Loucy (cell line): ENCODE measurements around the gene RTCA.
"Not testable (repeated sequence)": the region's sequence is repeated elsewhere in the genome, so short reads cannot be mapped to it uniquely, and the experiment has no call there.

Experiments
- H2AFZ ChIP-seq: fragments of 200-600 bp; sonication (generic); 2 replicates; pipeline ENCODE4 v1.6.0; 2016; ENCODE audit warnings: antibody characterized with exemption, mild to moderate bottlenecking, low read length, moderate library complexity
- H3F3A ChIP-seq: fragments of 200-600 bp; 2 replicates; pipeline ENCODE4 v1.6.0; 2016; ENCODE audit warnings: antibody characterized with exemption, low read depth, mild to moderate bottlenecking
- H3K27me3 ChIP-seq: fragments of 200-600 bp; sonication (generic); 2 replicates; pipeline ENCODE4 v1.6.1; 2014; ENCODE audit warnings: low read length, mild to moderate bottlenecking; ENCODE audit not compliant: insufficient read depth, poor library complexity, severe bottlenecking
- H3K36me3 ChIP-seq: fragments of 200-600 bp; sonication (generic); 2 replicates; pipeline ENCODE4 v1.6.1; 2016; ENCODE audit warnings: low read length; ENCODE audit not compliant: insufficient read depth
- H3K4me1 ChIP-seq: fragments of 200-600 bp; sonication (generic); 2 replicates; pipeline ENCODE4 v1.5.1; 2014; ENCODE audit warnings: low read length, mild to moderate bottlenecking; ENCODE audit not compliant: insufficient read depth, poor library complexity, severe bottlenecking
- H3K4me2 ChIP-seq: fragments of 200-600 bp; sonication (generic); 2 replicates; pipeline ENCODE4 v1.6.0; 2014; ENCODE audit warnings: antibody characterized with exemption, low read length, low read depth, mild to moderate bottlenecking; ENCODE audit not compliant: poor library complexity, severe bottlenecking
- H3K4me3 ChIP-seq: fragments of 200-600 bp; sonication (generic); 2 replicates; pipeline ENCODE4 v1.5.1; 2014; ENCODE audit warnings: low read length, mild to moderate bottlenecking, mixed read lengths; ENCODE audit not compliant: poor library complexity, severe bottlenecking
- H3K79me2 ChIP-seq: fragments of 200-600 bp; sonication (generic); 2 replicates; pipeline ENCODE4 v1.6.1; 2014; ENCODE audit warnings: low read length; ENCODE audit not compliant: insufficient read depth
- H3K9ac ChIP-seq: fragments of 200-600 bp; sonication (generic); 2 replicates; pipeline ENCODE4 v1.6.0; 2014; ENCODE audit warnings: mild to moderate bottlenecking, low read depth, low read length, moderate library complexity; ENCODE audit not compliant: poor library complexity, severe bottlenecking
- H3K9me2 ChIP-seq: fragments of 200-600 bp; sonication (generic); replicated peaks from 2 replicates; pipeline ENCODE4 v1.6.1; 2016; ENCODE audit warnings: low read depth, low read length, mixed read lengths
- H3K9me3 ChIP-seq: fragments of 200-600 bp; sonication (generic); 2 replicates; pipeline ENCODE4 v1.6.1; 2014; ENCODE audit warnings: mild to moderate bottlenecking, antibody characterized with exemption, low read length, low read depth; ENCODE audit not compliant: insufficient read depth
- H4K20me1 ChIP-seq: fragments of 200-600 bp; sonication (generic); 2 replicates; pipeline ENCODE4 v1.6.0; 2014; ENCODE audit warnings: antibody characterized with exemption, low read length, mild to moderate bottlenecking; ENCODE audit not compliant: insufficient read depth, poor library complexity, severe bottlenecking
- EZH2phosphoT487 ChIP-seq: fragments of 200-600 bp; IDR thresholded peaks from 2 replicates; pipeline ENCODE4 v1.6.1; 2018; ENCODE audit warnings: antibody characterized with exemption, mild to moderate bottlenecking, moderate library complexity, borderline replicate concordance
- TF ChIP-seq, protein P1 (sequence below): fragments of 200-600 bp; sonication (generic); conservative IDR thresholded peaks from 2 replicates; pipeline ENCODE4 v1.5.1; 2014; ENCODE audit warnings: mild to moderate bottlenecking, antibody characterized with exemption, low read length

Gene RTCA

DNA sequence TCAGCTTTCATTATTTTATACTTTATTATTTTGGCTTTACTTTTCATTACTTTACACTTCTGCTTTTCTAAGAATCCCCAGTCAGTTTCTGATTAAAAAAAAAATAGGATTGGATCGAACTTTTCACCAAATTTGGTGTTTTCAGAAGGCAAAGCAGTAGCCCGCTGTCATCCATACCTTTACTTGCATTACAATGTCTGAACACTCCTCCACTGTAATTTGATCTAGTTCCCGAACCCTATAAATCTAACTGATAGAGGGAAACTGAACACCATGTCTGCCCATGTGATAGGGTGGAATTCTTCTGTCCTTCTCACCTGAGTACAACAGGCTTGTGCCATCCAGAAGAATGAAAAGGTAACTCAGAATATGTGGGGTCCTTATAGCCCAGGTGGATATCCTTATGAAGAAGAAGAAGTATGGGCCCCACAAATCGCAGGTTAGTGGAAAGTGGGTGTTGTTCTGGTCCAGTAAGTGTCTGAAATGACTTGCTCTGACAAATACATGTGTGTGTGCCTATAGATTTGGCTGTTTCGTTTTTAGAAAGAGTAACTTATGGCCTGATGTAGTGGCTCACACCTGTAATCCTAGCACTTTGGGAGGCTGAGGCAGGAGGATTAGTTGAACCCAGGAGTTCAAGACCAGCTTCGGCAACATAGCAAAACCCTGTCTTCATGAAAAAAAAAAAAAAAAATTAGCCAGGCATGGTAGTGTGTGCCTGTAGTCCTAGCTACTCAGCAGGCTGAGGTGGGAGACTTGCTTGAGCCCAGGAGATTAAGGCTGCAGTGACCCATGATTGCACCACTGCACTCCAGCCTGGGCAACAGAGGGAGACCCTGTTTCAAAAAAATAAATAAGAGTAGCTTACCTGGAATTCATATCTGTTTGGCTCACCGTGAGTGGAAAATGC lies 59.7 kb downstream of the RTCA start:
- Histone ChIP-seq H3K4me1 (no peaks in the 10 kb centered on the region), H3K9ac (no peak overlapping the region), H3K27me3 (no peaks in the 10 kb centered on the region), H3K4me3 (no peak overlapping the region), H2AFZ (no peak overlapping the region), H3K79me2 (no peaks in the 10 kb centered on the region), H3K9me3 (no peaks in the 10 kb centered on the region), H3K36me3 (no peaks in the 10 kb centered on the region), H3K4me2 (no peak overlapping the region), H3K9me2 (no peaks in the 10 kb centered on the region), H4K20me1 (no peaks in the 10 kb centered on the region), H3F3A (no peaks in the 10 kb centered on the region)
- TF ChIP-seq, protein P1, sequence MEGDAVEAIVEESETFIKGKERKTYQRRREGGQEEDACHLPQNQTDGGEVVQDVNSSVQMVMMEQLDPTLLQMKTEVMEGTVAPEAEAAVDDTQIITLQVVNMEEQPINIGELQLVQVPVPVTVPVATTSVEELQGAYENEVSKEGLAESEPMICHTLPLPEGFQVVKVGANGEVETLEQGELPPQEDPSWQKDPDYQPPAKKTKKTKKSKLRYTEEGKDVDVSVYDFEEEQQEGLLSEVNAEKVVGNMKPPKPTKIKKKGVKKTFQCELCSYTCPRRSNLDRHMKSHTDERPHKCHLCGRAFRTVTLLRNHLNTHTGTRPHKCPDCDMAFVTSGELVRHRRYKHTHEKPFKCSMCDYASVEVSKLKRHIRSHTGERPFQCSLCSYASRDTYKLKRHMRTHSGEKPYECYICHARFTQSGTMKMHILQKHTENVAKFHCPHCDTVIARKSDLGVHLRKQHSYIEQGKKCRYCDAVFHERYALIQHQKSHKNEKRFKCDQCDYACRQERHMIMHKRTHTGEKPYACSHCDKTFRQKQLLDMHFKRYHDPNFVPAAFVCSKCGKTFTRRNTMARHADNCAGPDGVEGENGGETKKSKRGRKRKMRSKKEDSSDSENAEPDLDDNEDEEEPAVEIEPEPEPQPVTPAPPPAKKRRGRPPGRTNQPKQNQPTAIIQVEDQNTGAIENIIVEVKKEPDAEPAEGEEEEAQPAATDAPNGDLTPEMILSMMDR = no peak

DNA sequence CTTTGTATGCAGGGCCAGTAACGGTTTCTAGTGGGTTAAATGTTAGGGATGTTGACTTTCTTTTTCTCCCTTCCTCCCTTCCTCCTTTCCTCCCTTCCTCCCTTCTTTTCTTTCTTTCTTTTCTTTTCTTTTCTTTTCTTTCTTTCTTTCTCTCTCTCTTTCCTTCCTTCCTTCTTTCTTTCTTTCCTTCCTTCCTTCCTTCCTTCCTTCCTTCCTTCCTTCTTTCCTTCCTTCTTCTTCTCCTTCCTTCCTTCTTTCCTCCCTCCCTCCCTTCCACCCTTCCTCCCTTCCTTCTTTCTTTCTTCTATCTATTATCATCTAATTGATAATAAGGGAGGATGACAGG lies 60.3 kb downstream of the RTCA start:
- H2AFZ ChIP-seq, H3K9ac ChIP-seq: not testable (repeated sequence)

DNA sequence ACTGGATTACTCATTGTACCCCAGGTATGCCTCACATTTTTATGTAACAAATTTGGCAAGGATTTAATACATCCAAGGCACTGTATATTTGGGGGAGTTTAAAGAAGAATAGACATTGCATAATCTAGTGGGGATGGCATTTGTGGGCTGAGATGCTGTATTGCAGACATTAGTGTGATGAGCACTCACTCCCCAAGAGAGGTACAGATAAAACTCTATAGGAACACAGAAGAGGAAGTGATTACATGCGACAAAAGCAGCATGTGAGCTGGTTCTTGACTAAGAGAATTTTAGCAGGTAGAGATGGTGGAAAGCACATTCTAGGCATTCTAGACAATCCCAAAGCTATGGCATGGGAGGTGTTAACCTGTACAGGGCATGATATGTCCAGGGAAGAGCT lies 62.1 kb downstream of the RTCA start:
- H3K4me1 ChIP-seq = no peaks in the 10 kb centered on the region

More for the DNA sequence above, 60.3 kb downstream of the RTCA start:
- H3K4me2 ChIP-seq, H3K9me2 ChIP-seq, H3K27me3 ChIP-seq, H4K20me1 ChIP-seq, H3K36me3 ChIP-seq, H3K79me2 ChIP-seq, H3K9me3 ChIP-seq, H3K4me3 ChIP-seq, H3F3A ChIP-seq, H3K4me1 ChIP-seq: not testable (repeated sequence)

DNA sequence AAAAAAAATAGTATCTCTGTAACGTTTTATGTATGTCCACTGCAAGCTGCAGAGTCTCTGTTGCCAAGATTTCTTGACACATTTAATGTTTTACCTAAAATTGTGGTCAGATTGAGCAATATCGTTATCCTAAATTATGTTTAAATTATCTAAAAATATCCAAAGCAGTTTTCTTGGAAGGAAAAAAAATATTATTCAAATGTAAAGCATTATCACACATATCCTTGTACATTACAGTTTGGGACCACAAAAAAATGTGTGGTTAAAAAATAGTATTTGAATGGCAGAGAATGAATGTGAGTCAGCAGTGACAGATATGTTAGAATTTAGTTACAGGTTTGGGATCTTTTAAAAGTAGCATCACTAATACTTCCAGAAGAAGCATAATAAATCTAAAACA lies 65.1 kb downstream of the RTCA start:
- not testable (repeated sequence) for H3K27me3 ChIP-seq, H4K20me1 ChIP-seq, H3K79me2 ChIP-seq

More for the DNA sequence above, 62.1 kb downstream of the RTCA start:
- H3K9ac ChIP-seq = no peak overlapping the region
- H3F3A ChIP-seq = no peaks in the 10 kb centered on the region
- no peaks in the 10 kb centered on the region for H3K79me2 ChIP-seq
- no peaks in the 10 kb centered on the region for H3K9me3 ChIP-seq
- H3K9me2 ChIP-seq = no peaks in the 10 kb centered on the region
- H2AFZ ChIP-seq = no peak overlapping the region
- TF ChIP-seq, protein P1 = no peak
- no peak for TF ChIP-seq EZH2phosphoT487
- no peaks in the 10 kb centered on the region for H3K36me3 ChIP-seq
- no peak overlapping the region for H3K4me3 ChIP-seq
- no peaks in the 10 kb centered on the region for H3K27me3 ChIP-seq
- H3K4me2 ChIP-seq = no peak overlapping the region
- H4K20me1 ChIP-seq = no peaks in the 10 kb centered on the region

More for the DNA sequence above, 65.1 kb downstream of the RTCA start:
- H3K36me3 ChIP-seq, H3F3A ChIP-seq, H3K9ac ChIP-seq, H3K9me3 ChIP-seq, H3K4me1 ChIP-seq, H2AFZ ChIP-seq, H3K4me3 ChIP-seq, H3K9me2 ChIP-seq, H3K4me2 ChIP-seq: not testable (repeated sequence)
